Mesenchymal stem cell (in vitro differentiated cells and primary cell): ENCODE results near the gene MTLN.
"Not testable (repeated sequence)": the region's sequence is repeated elsewhere in the genome, so short reads cannot be mapped to it uniquely, and the experiment has no call there.

Experiments
- DNase-seq: peaks from one replicate; pipeline ENCODE4 v3.0.0-alpha.2; 2013
- H2AFZ ChIP-seq: one replicate; pipeline ENCODE4 v1.6.1; 2013; ENCODE audit warnings: low read depth, mild to moderate bottlenecking, control low read depth, inconsistent platforms, low read length, moderate library complexity
- H2AK5ac ChIP-seq: 2 replicates; pipeline ENCODE4 v1.6.1; 2013; ENCODE audit warnings: low read length, moderate library complexity, mild to moderate bottlenecking, inconsistent platforms; ENCODE audit not compliant: severe bottlenecking
- H2BK120ac ChIP-seq: one replicate; pipeline ENCODE4 v1.6.1; 2013; ENCODE audit warnings: low read depth, mild to moderate bottlenecking, inconsistent platforms, low read length, moderate library complexity
- H2BK12ac ChIP-seq, 2 experiments: one replicate each; pipeline ENCODE4 v1.6.1; 2013; ENCODE audit warnings: inconsistent platforms in 2 of 2, low read length in 2 of 2, mild to moderate bottlenecking in 2 of 2, moderate library complexity in 2 of 2, control low read depth in 1 of 2
- H2BK15ac ChIP-seq: one replicate; pipeline ENCODE4 v1.6.1; 2013; ENCODE audit warnings: mild to moderate bottlenecking, low read depth, inconsistent platforms; ENCODE audit not compliant: poor library complexity, severe bottlenecking
- H2BK5ac ChIP-seq: 2 replicates; pipeline ENCODE4 v1.6.1; 2013; ENCODE audit warnings: low read depth, mild to moderate bottlenecking, low read length, control low read depth, inconsistent platforms; ENCODE audit not compliant: poor library complexity, severe bottlenecking
- H3K14ac ChIP-seq, 2 experiments: one replicate each; pipeline ENCODE4 v1.6.1; 2013; ENCODE audit warnings: inconsistent platforms in 2 of 2, low read length in 2 of 2, control low read depth in 1 of 2, mild to moderate bottlenecking in 1 of 2, moderate library complexity in 1 of 2
- H3K18ac ChIP-seq, 2 experiments: one replicate each; pipeline ENCODE4 v1.6.1; 2013; ENCODE audit warnings: inconsistent platforms in 2 of 2, low read length in 2 of 2, control low read depth in 1 of 2, low read depth in 1 of 2, mild to moderate bottlenecking in 1 of 2
- H3K23ac ChIP-seq, 2 experiments: one replicate each; pipeline ENCODE4 v1.6.1; 2013; ENCODE audit warnings: inconsistent platforms in 2 of 2, low read length in 2 of 2, mild to moderate bottlenecking in 2 of 2, moderate library complexity in 2 of 2, control low read depth in 1 of 2
- H3K27ac ChIP-seq: 2 replicates; pipeline ENCODE4 v1.5.1; 2013; ENCODE audit warnings: mild to moderate bottlenecking, moderate library complexity, low read length, control low read depth, inconsistent platforms; ENCODE audit not compliant: poor library complexity, severe bottlenecking
- H3K27me3 ChIP-seq, 2 experiments: 2 replicates each; pipeline versions ENCODE4 v1.6.1 to v1.7.0; 2013; ENCODE audit warnings: low read length in 2 of 2, mild to moderate bottlenecking in 2 of 2, moderate library complexity in 2 of 2, control low read depth in 1 of 2, inconsistent platforms in 1 of 2; ENCODE audit not compliant: control insufficient read depth in 1 of 2, insufficient read depth in 1 of 2
- H3K36me3 ChIP-seq, 2 experiments: 2 replicates each; pipeline versions ENCODE4 v1.6.1 to v1.7.0; 2013; ENCODE audit warnings: low read length in 2 of 2, control low read depth in 1 of 2, inconsistent platforms in 1 of 2, low read depth in 1 of 2, mild to moderate bottlenecking in 1 of 2; ENCODE audit not compliant: insufficient read depth in 2 of 2, control insufficient read depth in 1 of 2
- H3K4ac ChIP-seq, 2 experiments: one replicate each; pipeline ENCODE4 v1.6.1; 2013; ENCODE audit warnings: inconsistent platforms in 2 of 2, low read length in 2 of 2, mild to moderate bottlenecking in 2 of 2, moderate library complexity in 2 of 2, control low read depth in 1 of 2, low read depth in 1 of 2
- H3K4me1 ChIP-seq: 2 replicates; pipeline ENCODE4 v1.6.1; 2013; ENCODE audit warnings: low read depth, low read length, control low read depth; ENCODE audit not compliant: control insufficient read depth, insufficient read depth
- H3K4me2 ChIP-seq: 2 replicates; pipeline ENCODE4 v1.6.1; 2013; ENCODE audit warnings: low read length, mild to moderate bottlenecking, inconsistent platforms; ENCODE audit not compliant: poor library complexity, severe bottlenecking
- H3K4me3 ChIP-seq, 2 experiments: 2 replicates each; pipeline versions ENCODE4 v1.5.1 to v1.7.0; 2013; ENCODE audit warnings: low read length in 2 of 2, mild to moderate bottlenecking in 2 of 2, control low read depth in 1 of 2, low read depth in 1 of 2; ENCODE audit not compliant: insufficient read depth in 1 of 2
- H3K79me1 ChIP-seq: replicated peaks from 2 replicates; pipeline ENCODE4 v1.6.1; 2013; ENCODE audit warnings: mild to moderate bottlenecking, control low read depth, low read length, inconsistent platforms; ENCODE audit not compliant: poor library complexity, severe bottlenecking
- H3K9ac ChIP-seq: 2 replicates; pipeline ENCODE4 v1.7.0; 2013; ENCODE audit warnings: mild to moderate bottlenecking, low read length, moderate library complexity
- H3K9me3 ChIP-seq: 2 replicates; pipeline ENCODE4 v1.7.0; 2013; ENCODE audit warnings: mild to moderate bottlenecking, low read length; ENCODE audit not compliant: control insufficient read depth
- H4K8ac ChIP-seq: one replicate; pipeline ENCODE4 v1.6.1; 2013; ENCODE audit warnings: inconsistent platforms, mild to moderate bottlenecking, low read length, moderate library complexity
- H4K91ac ChIP-seq: one replicate; pipeline ENCODE4 v1.6.1; 2013; ENCODE audit warnings: mild to moderate bottlenecking, low read length, inconsistent platforms
- WGBS: methylation state at CpG from one replicate; pipeline ENCODE4 v1.1.7; 2013; ENCODE audit warnings: mixed read lengths; 5-methylcytosine and 5-hydroxymethylcytosine counted together

MTLN gene

GRCh38 chr2:110222626-110223025, 10.3 kb upstream of the MTLN start:
- not testable (repeated sequence) for H3K4me1 ChIP-seq, H3K9ac ChIP-seq, H3K14ac ChIP-seq, H2AFZ ChIP-seq, H2BK120ac ChIP-seq, H2AK5ac ChIP-seq, DNase-seq, H3K4me2 ChIP-seq, H2BK5ac ChIP-seq, H3K9me3 ChIP-seq, H4K8ac ChIP-seq, H2BK15ac ChIP-seq, H3K4ac ChIP-seq, H3K4me3 ChIP-seq, H3K79me1 ChIP-seq, H2BK12ac ChIP-seq, H3K27ac ChIP-seq, H3K36me3 ChIP-seq, H3K18ac ChIP-seq, H4K91ac ChIP-seq, H3K23ac ChIP-seq
- peaks cover 23 to 41% of the 10 kb centered on the region in 2 experiments for H3K27me3 ChIP-seq
- 33% methylated on average over 1 of the region's 1 CpG for WGBS

DNA sequence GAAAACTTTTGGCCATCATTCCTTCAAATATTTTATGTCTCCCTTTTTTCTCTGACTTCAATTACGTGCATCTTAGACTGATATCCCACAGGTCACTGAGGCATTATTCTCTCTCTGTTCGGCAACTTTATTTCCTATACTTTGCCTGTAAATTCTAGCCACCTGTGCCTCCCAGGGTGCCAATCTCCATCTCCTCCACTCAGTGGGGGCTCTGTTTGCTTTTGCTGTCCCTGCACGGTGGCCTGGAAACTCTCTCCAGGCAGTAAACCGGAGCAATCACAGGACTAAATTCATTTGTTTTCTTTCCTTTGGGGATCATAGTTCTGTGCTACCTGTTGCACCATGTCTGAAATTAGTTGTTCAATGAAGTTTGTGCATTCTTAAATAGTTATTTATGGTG, 9.6 kb upstream of the MTLN start:
- H3K79me1 ChIP-seq: no peaks in the 10 kb centered on the region
- WGBS: 81% methylated on average over 4 of the region's 4 CpGs

DNA sequence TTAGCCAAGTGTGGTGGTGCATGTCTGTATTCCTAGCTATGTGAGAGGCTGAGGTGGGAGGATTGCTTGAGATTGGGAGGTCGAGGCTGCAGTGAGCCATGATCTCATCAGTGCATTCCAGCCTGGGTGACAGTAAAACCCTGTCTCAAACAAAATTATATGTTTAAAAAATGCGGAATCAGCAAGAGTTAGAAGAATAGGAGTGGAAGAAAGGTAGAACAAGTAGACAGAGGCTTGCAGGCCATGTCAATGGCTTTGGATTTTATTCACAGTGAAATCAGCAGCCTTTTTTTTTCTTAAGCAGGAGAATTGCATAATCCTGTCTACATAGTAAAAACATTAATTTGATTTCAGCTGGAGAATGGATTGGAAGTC, 7.8 kb upstream of the MTLN start:
- 61% methylated on average over 2 of the region's 2 CpGs for WGBS
- Histone ChIP-seq H3K4me3 (no peak overlapping the region), H3K36me3 (no peaks in the 10 kb centered on the region), H3K4me1 (no peaks in the 10 kb centered on the region), H3K9me3 (no peaks in the 10 kb centered on the region), H2BK120ac (no peak overlapping the region), H3K27me3 (peaks cover 32 to 58% of the 10 kb centered on the region in 2 experiments), H2BK15ac (no peak overlapping the region), H3K14ac (no peak overlapping the region), H3K9ac (no peak overlapping the region), H2BK12ac (no peak overlapping the region), H3K79me1 (no peaks in the 10 kb centered on the region), H3K4ac (no peak overlapping the region), H4K91ac (no peak overlapping the region), H3K27ac (no peak overlapping the region), H3K4me2 (no peak overlapping the region), H4K8ac (no peak overlapping the region), H2AK5ac (no peak overlapping the region), H3K23ac (no peak overlapping the region), H2BK5ac (no peak overlapping the region), H3K18ac (no peak overlapping the region), H2AFZ (no peak overlapping the region)
- DNase-seq: no peak

More for the DNA sequence above, 9.6 kb upstream of the MTLN start:
- H3K18ac ChIP-seq: no peak overlapping the region
- H2AFZ ChIP-seq: no peak overlapping the region
- no peak overlapping the region for H2BK120ac ChIP-seq
- no peak overlapping the region for H4K8ac ChIP-seq
- no peak overlapping the region for H3K23ac ChIP-seq
- H3K4me3 ChIP-seq: no peak overlapping the region
- no peak overlapping the region for H2BK12ac ChIP-seq
- H3K14ac ChIP-seq: no peak overlapping the region
- no peak for DNase-seq
- H3K4me1 ChIP-seq: no peaks in the 10 kb centered on the region
- no peak overlapping the region for H2BK5ac ChIP-seq
- H3K27ac ChIP-seq: no peak overlapping the region
- no peaks in the 10 kb centered on the region for H3K36me3 ChIP-seq
- no peaks in the 10 kb centered on the region for H3K9me3 ChIP-seq
- H3K4me2 ChIP-seq: no peak overlapping the region
- H4K91ac ChIP-seq: no peak overlapping the region
- no peak overlapping the region for H3K4ac ChIP-seq
- H3K27me3 ChIP-seq: peaks cover 23 to 42% of the 10 kb centered on the region in 2 experiments
- H3K9ac ChIP-seq: no peak overlapping the region
- H2AK5ac ChIP-seq: no peak overlapping the region
- no peak overlapping the region for H2BK15ac ChIP-seq

GRCh38 chr2:110219496-110220189, 7.3 kb upstream of the MTLN start:
- Histone ChIP-seq H3K4me3 (no peak overlapping the region), H3K27ac (no peak overlapping the region), H3K14ac (no peak overlapping the region), H3K18ac (no peak overlapping the region), H2AK5ac (no peak overlapping the region), H3K79me1 (no peaks in the 10 kb centered on the region), H2BK120ac (no peak overlapping the region), H3K27me3 (peaks cover 36 to 63% of the 10 kb centered on the region in 2 experiments), H3K23ac (no peak overlapping the region), H2BK15ac (no peak overlapping the region), H4K8ac (no peak overlapping the region), H2BK12ac (no peak overlapping the region), H4K91ac (no peak overlapping the region), H3K36me3 (no peaks in the 10 kb centered on the region), H2AFZ (no peak overlapping the region), H3K4ac (no peak overlapping the region), H3K4me2 (no peak overlapping the region), H3K9me3 (no peaks in the 10 kb centered on the region), H3K4me1 (no peaks in the 10 kb centered on the region), H3K9ac (peak overlapping the region; percentile 21), H2BK5ac (no peak overlapping the region)
- peak; percentile 49 for DNase-seq
- 38% methylated on average over 1 of the region's 1 CpG for WGBS
